ENCODE results near the gene TOR1B. TPM values are rescaled to one million over a fixed set of nuclear protein-coding genes. Genes with fewer than 3 reads are reported as not detected.

The TOR1B gene
- total RNA-seq, 1 donor from 2014 or later: 32.1 TPM

GRCh38 chr9:129776566-129776937 lies 26.4 kb upstream of the TOR1B start:
- peaks cover 20% of the 10 kb centered on the region for H3K4me1 Mint-ChIP-seq (ENCODE audit: unreplicated experiment)
- no peaks in the 10 kb centered on the region for H3K9me3 Mint-ChIP-seq (ENCODE audit: unreplicated experiment)
- TF ChIP-seq CTCF (IDR thresholded peaks at IDR 0.05): no peak
- DNase-seq (ENCODE audit: extremely low spot score, unreplicated experiment): no peak
- peak overlapping the region; percentile 91 for H3K27ac Mint-ChIP-seq (ENCODE audit: unreplicated experiment)
- peaks cover 10% of the 10 kb centered on the region for H3K27me3 Mint-ChIP-seq (ENCODE audit: unreplicated experiment)
- no peaks in the 10 kb centered on the region for H3K36me3 Mint-ChIP-seq (ENCODE audit: unreplicated experiment)
- H3K4me3 Mint-ChIP-seq (ENCODE audit: unreplicated experiment): no peak overlapping the region

- H3K27me3 Mint-ChIP-seq (ENCODE audit: unreplicated experiment): peaks cover 10% of the 10 kb centered on the region
- H3K9me3 Mint-ChIP-seq (ENCODE audit: unreplicated experiment): no peaks in the 10 kb centered on the region
- H3K27ac Mint-ChIP-seq (ENCODE audit: unreplicated experiment): peak overlapping the region; percentile 91
- H3K36me3 Mint-ChIP-seq (ENCODE audit: unreplicated experiment): no peaks in the 10 kb centered on the region
- peaks cover 20% of the 10 kb centered on the region for H3K4me1 Mint-ChIP-seq (ENCODE audit: unreplicated experiment)
- peak overlapping the region; percentile 39 for H3K4me3 Mint-ChIP-seq (ENCODE audit: unreplicated experiment)
- TF ChIP-seq CTCF (IDR thresholded peaks at IDR 0.05): no peak
- peak; percentile 96 for DNase-seq (ENCODE audit: extremely low spot score, unreplicated experiment)
Observed at GRCh38 chr9:129776938-129777768, 25.8 kb upstream of the TOR1B start.

GRCh38 chr9:129777769-129778130 lies 25.2 kb upstream of the TOR1B start:
- Mint-ChIP-seq H3K9me3 (ENCODE audit: unreplicated experiment) (no peaks in the 10 kb centered on the region), H3K4me3 (ENCODE audit: unreplicated experiment) (no peak overlapping the region), H3K36me3 (ENCODE audit: unreplicated experiment) (no peaks in the 10 kb centered on the region), H3K27ac (ENCODE audit: unreplicated experiment) (peak overlapping the region; percentile 91), H3K4me1 (ENCODE audit: unreplicated experiment) (peaks cover 20% of the 10 kb centered on the region), H3K27me3 (ENCODE audit: unreplicated experiment) (peaks cover 10% of the 10 kb centered on the region)
- no peak for DNase-seq (ENCODE audit: extremely low spot score, unreplicated experiment)
- TF ChIP-seq CTCF (IDR thresholded peaks at IDR 0.05): no peak

- Mint-ChIP-seq H3K36me3 (ENCODE audit: unreplicated experiment) (no peaks in the 10 kb centered on the region), H3K27me3 (ENCODE audit: unreplicated experiment) (peaks cover 10% of the 10 kb centered on the region), H3K27ac (ENCODE audit: unreplicated experiment) (no peak overlapping the region), H3K4me1 (ENCODE audit: unreplicated experiment) (peaks cover 20% of the 10 kb centered on the region), H3K4me3 (ENCODE audit: unreplicated experiment) (no peak overlapping the region), H3K9me3 (ENCODE audit: unreplicated experiment) (no peaks in the 10 kb centered on the region)
- DNase-seq (ENCODE audit: extremely low spot score, unreplicated experiment): no peak
- TF ChIP-seq CTCF (IDR thresholded peaks at IDR 0.05): no peak
Observed at GRCh38 chr9:129778469-129778868, 24.5 kb upstream of the TOR1B start.

GRCh38 chr9:129779560-129780190 lies 23.3 kb upstream of the TOR1B start:
- H3K4me1 Mint-ChIP-seq (ENCODE audit: unreplicated experiment): peaks cover 17% of the 10 kb centered on the region
- H3K4me3 Mint-ChIP-seq (ENCODE audit: unreplicated experiment): no peak overlapping the region
- H3K27ac Mint-ChIP-seq (ENCODE audit: unreplicated experiment): no peak overlapping the region
- H3K27me3 Mint-ChIP-seq (ENCODE audit: unreplicated experiment): peaks cover 10% of the 10 kb centered on the region
- H3K9me3 Mint-ChIP-seq (ENCODE audit: unreplicated experiment): no peaks in the 10 kb centered on the region
- no peak for TF ChIP-seq CTCF (IDR thresholded peaks at IDR 0.05)
- H3K36me3 Mint-ChIP-seq (ENCODE audit: unreplicated experiment): no peaks in the 10 kb centered on the region
- DNase-seq (ENCODE audit: extremely low spot score, unreplicated experiment): no peak
